PC-9 (cell line): ENCODE measurements around the gene SLC5A5.

Experiments
- EZH2 ChIP-seq: fragments of 200-600 bp; sonication (generic); IDR thresholded peaks from 2 replicates; pipeline ENCODE4 v1.8.0; 2017; ENCODE audit warnings: antibody characterized with exemption, low read depth
- TF ChIP-seq, protein P1 (sequence below): fragments of 200-600 bp; sonication (generic); conservative IDR thresholded peaks from 2 replicates; pipeline ENCODE4 v1.6.1; 2017; ENCODE audit warnings: mixed run types, antibody characterized with exemption, mild to moderate bottlenecking, moderate library complexity

DNA sequence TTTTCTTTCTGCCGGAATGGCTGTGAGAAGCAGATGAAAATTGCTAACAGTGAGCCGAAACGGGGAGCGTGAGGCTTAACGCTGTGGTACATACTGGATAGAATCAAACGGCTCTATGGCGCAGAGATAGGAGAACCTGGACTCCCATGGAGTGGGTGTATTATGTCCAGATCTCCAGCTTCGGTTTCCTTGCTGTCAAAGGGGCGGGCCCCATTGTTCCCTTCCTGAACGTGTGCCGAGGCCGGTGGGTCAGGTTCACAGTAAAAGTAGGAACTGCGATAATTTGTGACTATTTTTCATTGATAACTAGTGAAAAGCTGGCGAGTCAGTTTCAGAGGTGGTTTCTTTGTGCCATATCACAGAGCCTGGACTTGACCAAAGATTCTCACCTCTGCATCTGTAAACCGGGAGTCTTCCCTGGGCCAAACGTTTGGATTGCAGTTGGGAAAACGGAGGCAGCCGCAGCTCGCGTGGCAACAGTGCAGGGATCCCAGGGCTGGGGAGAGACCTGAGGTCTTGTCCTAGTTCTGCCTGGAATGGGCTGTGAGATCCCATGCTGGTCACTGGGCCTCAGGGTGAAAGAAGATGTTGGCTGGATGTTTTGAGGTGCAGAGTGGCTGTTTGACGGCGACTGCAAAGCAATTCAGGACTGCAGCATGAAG is 11.3 kb upstream of the SLC5A5 start:
- TF ChIP-seq, protein P1, sequence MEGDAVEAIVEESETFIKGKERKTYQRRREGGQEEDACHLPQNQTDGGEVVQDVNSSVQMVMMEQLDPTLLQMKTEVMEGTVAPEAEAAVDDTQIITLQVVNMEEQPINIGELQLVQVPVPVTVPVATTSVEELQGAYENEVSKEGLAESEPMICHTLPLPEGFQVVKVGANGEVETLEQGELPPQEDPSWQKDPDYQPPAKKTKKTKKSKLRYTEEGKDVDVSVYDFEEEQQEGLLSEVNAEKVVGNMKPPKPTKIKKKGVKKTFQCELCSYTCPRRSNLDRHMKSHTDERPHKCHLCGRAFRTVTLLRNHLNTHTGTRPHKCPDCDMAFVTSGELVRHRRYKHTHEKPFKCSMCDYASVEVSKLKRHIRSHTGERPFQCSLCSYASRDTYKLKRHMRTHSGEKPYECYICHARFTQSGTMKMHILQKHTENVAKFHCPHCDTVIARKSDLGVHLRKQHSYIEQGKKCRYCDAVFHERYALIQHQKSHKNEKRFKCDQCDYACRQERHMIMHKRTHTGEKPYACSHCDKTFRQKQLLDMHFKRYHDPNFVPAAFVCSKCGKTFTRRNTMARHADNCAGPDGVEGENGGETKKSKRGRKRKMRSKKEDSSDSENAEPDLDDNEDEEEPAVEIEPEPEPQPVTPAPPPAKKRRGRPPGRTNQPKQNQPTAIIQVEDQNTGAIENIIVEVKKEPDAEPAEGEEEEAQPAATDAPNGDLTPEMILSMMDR, result no peak
- TF ChIP-seq EZH2, result no peak
